ENCODE measurements around the gene FGGY. TPM values are rescaled to one million over a fixed set of nuclear protein-coding genes. Genes with fewer than 3 reads are reported as not detected.

The FGGY gene
- total and polyA plus RNA-seq, 5 experiments from 2014 or later: 5.7 to 11.1 (median 6.4) TPM

GRCh38 chr1:59308839-59309238, 11.9 kb downstream of the FGGY start:
- Mint-ChIP-seq H3K4me1 (peaks cover 0 to 6% (median under 1%) of the 10 kb centered on the region in 4 donors), H3K27ac (no peak overlapping the region), H3K36me3 (peaks cover 10 to 30% (median 25%) of the 10 kb centered on the region in 3 donors), H3K27me3 (no peaks in the 10 kb centered on the region), H3K4me3 (no peak overlapping the region), H3K9me3 (peaks cover 0 to 35% (median 18%) of the 10 kb centered on the region in 9 donors)
- ATAC-seq (no peak), DNase-seq (no peak)
- POLR2A ChIA-PET: no interaction called here

- no peak for ATAC-seq
- H3K27ac Mint-ChIP-seq: no peak overlapping the region
- H3K4me1 Mint-ChIP-seq: peaks cover 0 to 6% (median under 1%) of the 10 kb centered on the region in 4 donors
- peaks cover 10 to 25% (median 24%) of the 10 kb centered on the region in 3 donors for H3K36me3 Mint-ChIP-seq
- POLR2A ChIA-PET: no interaction called here
- no peak for DNase-seq
- H3K9me3 Mint-ChIP-seq: peaks cover 0 to 30% (median 16%) of the 10 kb centered on the region in 9 donors
- no peaks in the 10 kb centered on the region for H3K27me3 Mint-ChIP-seq
- H3K4me3 Mint-ChIP-seq: no peak overlapping the region
Measured at GRCh38 chr1:59309392-59309791, 12.5 kb downstream of the FGGY start.

GRCh38 chr1:59309795-59310548, 13.1 kb downstream of the FGGY start:
- POLR2A ChIA-PET: no interaction called here
- Mint-ChIP-seq H3K4me3 (no peak overlapping the region), H3K27me3 (no peaks in the 10 kb centered on the region), H3K36me3 (peaks cover 9 to 19% (median 19%) of the 10 kb centered on the region in 3 donors), H3K4me1 (peaks cover 0 to 6% (median 2%) of the 10 kb centered on the region in 4 donors), H3K9me3 (peaks cover 0 to 25% (median 11%) of the 10 kb centered on the region in 9 donors), H3K27ac (peak overlapping the region in 1 of 10 donors; percentile 9)
- DNase-seq: no peak
- no peak for ATAC-seq

- H3K9me3 Mint-ChIP-seq: peaks cover 0 to 19% (median 6%) of the 10 kb centered on the region in 9 donors
- H3K27me3 Mint-ChIP-seq: no peaks in the 10 kb centered on the region
- ATAC-seq (no peak), DNase-seq (no peak)
- H3K36me3 Mint-ChIP-seq: peaks cover 7 to 15% (median 13%) of the 10 kb centered on the region in 3 donors
- POLR2A ChIA-PET: no interaction called here
- no peak overlapping the region for H3K4me3 Mint-ChIP-seq
- peaks cover 5 to 10% (median 8%) of the 10 kb centered on the region in 4 donors for H3K4me1 Mint-ChIP-seq
- no peak overlapping the region for H3K27ac Mint-ChIP-seq
Measured at GRCh38 chr1:59310549-59311250, 13.8 kb downstream of the FGGY start.

GRCh38 chr1:59314776-59315528, 18.1 kb downstream of the FGGY start:
- peaks cover 0 to 7% (median 0%) of the 10 kb centered on the region in 9 donors for H3K9me3 Mint-ChIP-seq
- H3K4me1 Mint-ChIP-seq: peaks cover 9 to 28% (median 16%) of the 10 kb centered on the region in 4 donors
- H3K27me3 Mint-ChIP-seq: no peaks in the 10 kb centered on the region
- peaks cover 2 to 4% (median 4%) of the 10 kb centered on the region in 3 donors for H3K36me3 Mint-ChIP-seq
- H3K27ac Mint-ChIP-seq: peak overlapping the region in 1 of 10 donors; percentile 1
- ATAC-seq (no peak), DNase-seq (no peak)
- POLR2A ChIA-PET: no interaction called here
- no peak overlapping the region for H3K4me3 Mint-ChIP-seq

GRCh38 chr1:59315529-59316463, 18.9 kb downstream of the FGGY start:
- ATAC-seq: no peak
- Mint-ChIP-seq H3K27me3 (no peaks in the 10 kb centered on the region), H3K4me3 (no peak overlapping the region), H3K4me1 (peaks cover 9 to 28% (median 16%) of the 10 kb centered on the region in 4 donors), H3K9me3 (peaks cover 0 to 7% (median 0%) of the 10 kb centered on the region in 9 donors), H3K27ac (peak overlapping the region in 1 of 10 donors; percentile 28), H3K36me3 (peaks cover 2 to 4% (median 4%) of the 10 kb centered on the region in 3 donors)
- POLR2A ChIA-PET: no interaction called here
- no peak for DNase-seq

GRCh38 chr1:59316497-59317128, 19.7 kb downstream of the FGGY start:
- peak overlapping the region in 3 of 10 donors; percentile 14 to 75 (median 33) for H3K4me3 Mint-ChIP-seq
- H3K27ac Mint-ChIP-seq: peak overlapping the region in 2 of 10 donors; percentile 12 to 18
- POLR2A ChIA-PET: no interaction called here
- H3K9me3 Mint-ChIP-seq: peaks cover 0 to 7% (median 0%) of the 10 kb centered on the region in 9 donors
- no peaks in the 10 kb centered on the region for H3K27me3 Mint-ChIP-seq
- ATAC-seq (no peak), DNase-seq (no peak)
- H3K36me3 Mint-ChIP-seq: peaks cover 1 to 4% (median 4%) of the 10 kb centered on the region in 3 donors
- H3K4me1 Mint-ChIP-seq: peaks cover 9 to 28% (median 16%) of the 10 kb centered on the region in 4 donors

GRCh38 chr1:59317343-59317742, 20.4 kb downstream of the FGGY start:
- no peaks in the 10 kb centered on the region for H3K27me3 Mint-ChIP-seq
- peaks cover 9 to 28% (median 15%) of the 10 kb centered on the region in 4 donors for H3K4me1 Mint-ChIP-seq
- no peak for ATAC-seq
- no peak overlapping the region for H3K27ac Mint-ChIP-seq
- POLR2A ChIA-PET: no interaction called here
- peak overlapping the region in 1 of 10 donors; percentile 75 for H3K4me3 Mint-ChIP-seq
- H3K9me3 Mint-ChIP-seq: peaks cover 0 to 5% (median 0%) of the 10 kb centered on the region in 9 donors
- no peak for DNase-seq
- H3K36me3 Mint-ChIP-seq: peaks cover under 1 to 6% (median 3%) of the 10 kb centered on the region in 3 donors

- no peak overlapping the region for H3K27ac Mint-ChIP-seq
- no peaks in the 10 kb centered on the region for H3K27me3 Mint-ChIP-seq
- no peak for ATAC-seq
- H3K36me3 Mint-ChIP-seq: peaks cover 0 to 10% (median 7%) of the 10 kb centered on the region in 3 donors
- no peak overlapping the region for H3K4me3 Mint-ChIP-seq
- DNase-seq: no peak
- peaks cover 9 to 28% (median 15%) of the 10 kb centered on the region in 4 donors for H3K4me1 Mint-ChIP-seq
- peaks cover 0 to 3% (median 0%) of the 10 kb centered on the region in 9 donors for H3K9me3 Mint-ChIP-seq
- POLR2A ChIA-PET: no interaction called here
Measured at GRCh38 chr1:59317780-59318179, 20.9 kb downstream of the FGGY start.

- Mint-ChIP-seq H3K27me3 (no peaks in the 10 kb centered on the region), H3K4me3 (no peak overlapping the region), H3K36me3 (peaks cover 0 to 12% (median 7%) of the 10 kb centered on the region in 3 donors), H3K27ac (no peak overlapping the region), H3K9me3 (no peaks in the 10 kb centered on the region), H3K4me1 (peaks cover 9 to 28% (median 15%) of the 10 kb centered on the region in 4 donors)
- no peak for ATAC-seq
- DNase-seq: no peak
- POLR2A ChIA-PET: no interaction called here
Measured at GRCh38 chr1:59318271-59318860, 21.5 kb downstream of the FGGY start.

GRCh38 chr1:59322394-59322793, 25.5 kb downstream of the FGGY start:
- peaks cover 0 to 10% (median 5%) of the 10 kb centered on the region in 4 donors for H3K4me1 Mint-ChIP-seq
- ATAC-seq: no peak
- H3K4me3 Mint-ChIP-seq: no peak overlapping the region
- H3K27me3 Mint-ChIP-seq: no peaks in the 10 kb centered on the region
- peaks cover 18 to 32% (median 25%) of the 10 kb centered on the region in 3 donors for H3K36me3 Mint-ChIP-seq
- POLR2A ChIA-PET: no interaction called here
- peaks cover 0 to 10% (median 3%) of the 10 kb centered on the region in 9 donors for H3K9me3 Mint-ChIP-seq
- no peak overlapping the region for H3K27ac Mint-ChIP-seq
- DNase-seq: no peak

Data from naive thymus-derived CD8-positive, alpha-beta T cell (primary cell).